ENCODE data around the gene DENND5B. TPM values are rescaled to one million over a fixed set of nuclear protein-coding genes. Genes with fewer than 3 reads are reported as not detected.

DENND5B gene
- total RNA-seq, 4 donors from 2014 or later: 15.7 to 19.1 (median 18.5) TPM

DNA sequence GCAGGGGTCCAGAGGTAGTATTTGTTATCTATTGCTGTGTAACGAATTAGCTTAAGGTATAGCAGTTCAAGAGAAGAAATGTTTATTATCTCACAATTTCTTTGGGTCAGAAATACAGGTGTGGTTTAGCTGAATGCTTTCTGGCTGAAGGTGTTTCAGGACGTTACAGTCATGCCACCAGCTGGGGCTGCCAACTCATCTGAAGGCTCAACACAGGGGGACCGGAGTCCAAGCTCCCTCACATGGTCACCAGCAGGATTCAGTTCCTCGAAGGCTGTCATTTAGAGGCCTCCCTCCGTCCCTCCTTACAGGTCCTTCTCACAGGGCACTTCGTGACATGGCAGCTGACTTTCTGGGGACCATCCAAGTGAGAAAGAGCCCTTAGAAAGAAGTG is 227.5 kb downstream of the DENND5B start:
- WGBS: 64% methylated on average over 6 of the region's 6 CpGs
- Histone ChIP-seq H3K4me3 (no peak overlapping the region), H3K27ac (replicated peaks in 1 of 4) (no peak overlapping the region), H3K9me3 (no peaks in the 10 kb centered on the region), H3K36me3 (no peaks in the 10 kb centered on the region), H3K27me3 (no peaks in the 10 kb centered on the region), H3K4me1 (no peaks in the 10 kb centered on the region)
- intact Hi-C loops (cut with DNase I): no loop called here
- DNase-seq (ENCODE audit: extremely low spot score): no peak
- TF ChIP-seq POLR2A (IDR thresholded peaks at IDR 0.05; ENCODE audit: low read depth) (no peak), EP300 (IDR thresholded peaks at IDR 0.05) (no peak), POLR2AphosphoS5 (IDR thresholded peaks at IDR 0.05) (no peak)
- TF ChIP-seq, protein P1, sequence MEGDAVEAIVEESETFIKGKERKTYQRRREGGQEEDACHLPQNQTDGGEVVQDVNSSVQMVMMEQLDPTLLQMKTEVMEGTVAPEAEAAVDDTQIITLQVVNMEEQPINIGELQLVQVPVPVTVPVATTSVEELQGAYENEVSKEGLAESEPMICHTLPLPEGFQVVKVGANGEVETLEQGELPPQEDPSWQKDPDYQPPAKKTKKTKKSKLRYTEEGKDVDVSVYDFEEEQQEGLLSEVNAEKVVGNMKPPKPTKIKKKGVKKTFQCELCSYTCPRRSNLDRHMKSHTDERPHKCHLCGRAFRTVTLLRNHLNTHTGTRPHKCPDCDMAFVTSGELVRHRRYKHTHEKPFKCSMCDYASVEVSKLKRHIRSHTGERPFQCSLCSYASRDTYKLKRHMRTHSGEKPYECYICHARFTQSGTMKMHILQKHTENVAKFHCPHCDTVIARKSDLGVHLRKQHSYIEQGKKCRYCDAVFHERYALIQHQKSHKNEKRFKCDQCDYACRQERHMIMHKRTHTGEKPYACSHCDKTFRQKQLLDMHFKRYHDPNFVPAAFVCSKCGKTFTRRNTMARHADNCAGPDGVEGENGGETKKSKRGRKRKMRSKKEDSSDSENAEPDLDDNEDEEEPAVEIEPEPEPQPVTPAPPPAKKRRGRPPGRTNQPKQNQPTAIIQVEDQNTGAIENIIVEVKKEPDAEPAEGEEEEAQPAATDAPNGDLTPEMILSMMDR (IDR thresholded peaks at IDR 0.05): no peak

DNA sequence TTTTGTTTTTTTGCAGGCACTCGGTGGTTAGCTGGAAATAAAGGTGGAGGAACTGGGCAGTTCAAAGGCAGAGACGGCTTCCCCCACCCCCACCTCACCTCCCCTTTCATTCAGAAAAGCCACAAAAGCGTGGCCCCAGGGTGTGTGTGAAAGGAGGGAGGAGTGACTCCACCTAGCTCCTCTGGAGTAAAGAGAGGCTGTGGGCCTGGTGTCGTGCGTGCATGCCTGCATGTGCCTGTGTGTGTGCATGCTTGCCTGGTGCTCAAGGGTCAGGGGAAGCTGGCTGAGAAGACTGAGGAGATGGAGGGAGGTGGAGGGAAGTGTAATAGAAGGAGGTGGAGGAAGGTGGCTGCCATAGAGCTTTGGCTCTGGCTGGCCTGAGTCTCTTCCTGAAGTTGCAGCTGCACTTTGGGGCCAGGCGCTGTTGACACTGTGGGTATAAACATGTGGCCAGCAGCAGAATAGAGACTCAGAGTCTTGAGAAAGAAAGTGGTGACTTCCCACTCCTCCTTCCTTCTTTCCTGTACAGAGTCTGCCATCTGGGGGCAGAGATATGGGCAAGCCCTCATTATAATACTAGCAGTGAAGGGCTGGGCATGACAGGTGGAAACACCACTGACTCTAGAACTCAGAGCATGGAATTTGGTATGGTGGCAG is 228.0 kb downstream of the DENND5B start:
- Histone ChIP-seq H3K9me3 (no peaks in the 10 kb centered on the region), H3K4me3 (no peak overlapping the region), H3K27ac (replicated peaks in 1 of 4) (no peak overlapping the region), H3K27me3 (no peaks in the 10 kb centered on the region), H3K4me1 (no peaks in the 10 kb centered on the region), H3K36me3 (no peaks in the 10 kb centered on the region)
- 52% methylated on average over 6 of the region's 6 CpGs for WGBS
- intact Hi-C loops (cut with DNase I): no loop called here
- no peak for DNase-seq (ENCODE audit: extremely low spot score)
- TF ChIP-seq POLR2AphosphoS5 (IDR thresholded peaks at IDR 0.05): no peak
- no peak for TF ChIP-seq POLR2A (IDR thresholded peaks at IDR 0.05; ENCODE audit: low read depth)
- TF ChIP-seq, protein P1 (IDR thresholded peaks at IDR 0.05): no peak
- TF ChIP-seq EP300 (IDR thresholded peaks at IDR 0.05): no peak

DNA sequence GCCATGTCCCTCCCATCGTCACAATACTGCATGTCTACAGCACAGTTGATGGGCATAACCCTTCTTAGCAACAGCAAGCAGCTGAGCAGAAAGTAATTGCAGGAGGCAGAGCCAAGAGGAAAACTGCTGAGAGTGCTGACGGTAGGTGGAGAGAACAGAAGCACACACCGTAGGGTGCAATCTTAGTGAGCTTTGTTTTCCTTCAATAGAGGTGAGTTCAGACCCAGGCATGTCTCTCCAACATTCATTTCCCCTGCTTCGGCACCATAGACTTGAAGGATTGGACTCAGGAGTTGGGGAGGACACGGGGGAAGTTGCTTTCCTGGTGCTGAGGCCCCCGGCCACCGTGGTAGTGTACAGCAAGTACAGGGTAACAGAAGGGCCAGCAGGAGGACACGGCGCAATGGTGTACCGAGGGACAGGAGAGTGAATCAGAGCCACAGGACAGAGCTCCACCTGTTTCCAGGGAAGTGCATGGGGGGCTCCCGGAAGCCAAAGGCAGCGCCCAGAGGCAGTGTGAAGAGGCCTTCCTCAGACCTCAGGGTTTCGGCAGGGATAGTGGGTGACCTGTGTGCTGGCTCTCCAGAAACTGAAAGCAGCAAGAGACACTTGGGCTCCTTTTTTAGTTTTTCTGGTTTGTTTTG is 228.7 kb downstream of the DENND5B start:
- H3K36me3 ChIP-seq: no peaks in the 10 kb centered on the region
- intact Hi-C loops (cut with DNase I): no loop called here
- no peaks in the 10 kb centered on the region for H3K9me3 ChIP-seq
- H3K4me1 ChIP-seq: no peaks in the 10 kb centered on the region
- H3K27ac ChIP-seq (replicated peaks in 1 of 4): no peak overlapping the region
- no peaks in the 10 kb centered on the region for H3K27me3 ChIP-seq
- no peak overlapping the region for H3K4me3 ChIP-seq
- WGBS: 58% methylated on average over 13 of the region's 13 CpGs
- no peak for DNase-seq (ENCODE audit: extremely low spot score)
- no peak for TF ChIP-seq POLR2A (IDR thresholded peaks at IDR 0.05; ENCODE audit: low read depth)
- TF ChIP-seq EP300 (IDR thresholded peaks at IDR 0.05): no peak
- TF ChIP-seq, protein P1 (IDR thresholded peaks at IDR 0.05): no peak
- TF ChIP-seq POLR2AphosphoS5 (IDR thresholded peaks at IDR 0.05): no peak

DNA sequence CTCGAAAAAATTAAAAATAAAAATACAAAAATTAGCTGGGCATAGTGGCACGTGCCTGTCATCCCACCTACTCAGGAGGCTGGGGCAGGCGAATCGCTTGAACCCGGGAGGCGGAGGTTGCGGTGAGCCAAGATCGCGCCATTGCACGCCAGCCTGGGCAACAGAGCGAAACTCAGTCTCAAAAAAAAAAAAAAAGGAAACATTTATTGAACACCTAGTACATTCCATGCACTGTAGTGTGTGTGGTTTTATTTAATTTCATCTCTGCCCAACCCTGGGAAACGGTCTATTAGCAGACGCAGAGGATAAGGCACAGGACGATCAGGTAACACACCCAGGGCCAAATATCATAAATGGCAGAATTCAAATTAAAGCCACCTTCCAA is 229.2 kb downstream of the DENND5B start:
- Histone ChIP-seq H3K36me3 (no peaks in the 10 kb centered on the region), H3K27me3 (no peaks in the 10 kb centered on the region), H3K4me3 (no peak overlapping the region), H3K4me1 (no peaks in the 10 kb centered on the region), H3K27ac (replicated peaks in 1 of 4) (no peak overlapping the region), H3K9me3 (no peaks in the 10 kb centered on the region)
- TF ChIP-seq, protein P1 (IDR thresholded peaks at IDR 0.05): no peak
- TF ChIP-seq POLR2A (IDR thresholded peaks at IDR 0.05; ENCODE audit: low read depth) (no peak), EP300 (IDR thresholded peaks at IDR 0.05) (no peak), POLR2AphosphoS5 (IDR thresholded peaks at IDR 0.05) (no peak)
- no peak for DNase-seq (ENCODE audit: extremely low spot score)
- intact Hi-C loops (cut with DNase I): no loop called here
- 89% methylated on average over 14 of the region's 14 CpGs for WGBS
